Neural progenitor cell (in vitro differentiated cells): ENCODE measurements around the gene ACYP2.

ENCODE experiments used
- EZH2phosphoT487 ChIP-seq: fragments of 200-600 bp; sonication (generic); IDR thresholded peaks from 2 replicates; pipeline ENCODE4 v1.6.1; 2017; ENCODE audit warnings: antibody characterized with exemption
- TF ChIP-seq, protein P1 (sequence below): fragments of 200-600 bp; sonication (generic); IDR thresholded peaks from 2 replicates; pipeline ENCODE4 v1.5.1; 2017; ENCODE audit warnings: antibody characterized with exemption, mild to moderate bottlenecking

DNA sequence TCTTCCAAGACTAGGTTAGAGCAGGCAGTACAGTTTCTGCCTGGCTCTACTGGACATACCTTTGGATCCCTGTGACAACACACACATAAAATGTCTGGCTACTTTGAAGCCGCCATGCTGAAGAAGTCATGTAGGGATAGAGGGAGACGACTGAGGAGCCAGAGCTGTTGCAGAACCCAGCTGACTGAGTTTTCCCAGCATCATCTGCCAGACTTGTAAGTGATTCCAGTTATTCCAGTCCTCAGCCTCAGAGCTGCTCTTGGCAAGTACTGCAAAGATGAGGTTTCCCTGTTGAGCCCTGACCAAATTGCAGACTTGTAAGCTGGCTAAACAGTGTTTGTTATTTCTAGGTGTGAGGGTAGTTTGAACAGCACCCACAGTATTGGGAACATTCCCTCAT, 172.1 kb downstream of the ACYP2 start:
- TF ChIP-seq, protein P1, sequence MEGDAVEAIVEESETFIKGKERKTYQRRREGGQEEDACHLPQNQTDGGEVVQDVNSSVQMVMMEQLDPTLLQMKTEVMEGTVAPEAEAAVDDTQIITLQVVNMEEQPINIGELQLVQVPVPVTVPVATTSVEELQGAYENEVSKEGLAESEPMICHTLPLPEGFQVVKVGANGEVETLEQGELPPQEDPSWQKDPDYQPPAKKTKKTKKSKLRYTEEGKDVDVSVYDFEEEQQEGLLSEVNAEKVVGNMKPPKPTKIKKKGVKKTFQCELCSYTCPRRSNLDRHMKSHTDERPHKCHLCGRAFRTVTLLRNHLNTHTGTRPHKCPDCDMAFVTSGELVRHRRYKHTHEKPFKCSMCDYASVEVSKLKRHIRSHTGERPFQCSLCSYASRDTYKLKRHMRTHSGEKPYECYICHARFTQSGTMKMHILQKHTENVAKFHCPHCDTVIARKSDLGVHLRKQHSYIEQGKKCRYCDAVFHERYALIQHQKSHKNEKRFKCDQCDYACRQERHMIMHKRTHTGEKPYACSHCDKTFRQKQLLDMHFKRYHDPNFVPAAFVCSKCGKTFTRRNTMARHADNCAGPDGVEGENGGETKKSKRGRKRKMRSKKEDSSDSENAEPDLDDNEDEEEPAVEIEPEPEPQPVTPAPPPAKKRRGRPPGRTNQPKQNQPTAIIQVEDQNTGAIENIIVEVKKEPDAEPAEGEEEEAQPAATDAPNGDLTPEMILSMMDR, result no peak
- TF ChIP-seq EZH2phosphoT487, result no peak
